Choroid plexus epithelial cell (primary cell): ENCODE results near the gene CDH22.

ENCODE experiments used
- DNase-seq: peaks from one replicate; pipeline ENCODE4 v3.0.0-alpha.2; 2010; ENCODE audit warnings: low read depth
- H3K4me3 ChIP-seq: 2 replicates; pipeline ENCODE4 v1.5.1; 2011; ENCODE audit warnings: low read depth, mild to moderate bottlenecking, control low read depth, low read length, moderate library complexity
- TF ChIP-seq, protein P1 (sequence below): conservative IDR thresholded peaks from 2 replicates; pipeline ENCODE4 v1.5.1; 2011; ENCODE audit warnings: low read depth, mild to moderate bottlenecking, control low read depth, inconsistent platforms, low read length, moderate library complexity

The CDH22 gene

DNA sequence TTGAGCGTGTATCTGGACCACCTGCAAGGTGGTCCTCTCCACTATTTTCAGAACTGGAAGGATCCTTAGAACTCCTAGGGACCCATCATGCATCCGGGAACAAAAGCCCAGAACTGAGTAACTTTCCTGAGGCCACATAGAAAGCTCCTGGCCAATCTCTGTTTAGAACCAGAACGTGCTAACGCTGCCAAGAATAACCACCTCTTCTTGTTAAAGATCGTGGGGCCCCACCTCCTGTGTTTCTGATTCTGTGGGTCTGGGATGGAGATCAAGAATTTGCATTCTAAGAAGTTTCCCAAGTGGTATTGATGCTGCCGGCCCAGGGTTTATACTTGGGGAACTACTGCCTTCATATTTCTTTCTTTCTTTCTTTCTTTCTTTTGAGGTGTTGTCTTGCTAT, 176.9 kb downstream of the CDH22 start:
- H3K4me3 ChIP-seq = no peak overlapping the region
- TF ChIP-seq, protein P1, sequence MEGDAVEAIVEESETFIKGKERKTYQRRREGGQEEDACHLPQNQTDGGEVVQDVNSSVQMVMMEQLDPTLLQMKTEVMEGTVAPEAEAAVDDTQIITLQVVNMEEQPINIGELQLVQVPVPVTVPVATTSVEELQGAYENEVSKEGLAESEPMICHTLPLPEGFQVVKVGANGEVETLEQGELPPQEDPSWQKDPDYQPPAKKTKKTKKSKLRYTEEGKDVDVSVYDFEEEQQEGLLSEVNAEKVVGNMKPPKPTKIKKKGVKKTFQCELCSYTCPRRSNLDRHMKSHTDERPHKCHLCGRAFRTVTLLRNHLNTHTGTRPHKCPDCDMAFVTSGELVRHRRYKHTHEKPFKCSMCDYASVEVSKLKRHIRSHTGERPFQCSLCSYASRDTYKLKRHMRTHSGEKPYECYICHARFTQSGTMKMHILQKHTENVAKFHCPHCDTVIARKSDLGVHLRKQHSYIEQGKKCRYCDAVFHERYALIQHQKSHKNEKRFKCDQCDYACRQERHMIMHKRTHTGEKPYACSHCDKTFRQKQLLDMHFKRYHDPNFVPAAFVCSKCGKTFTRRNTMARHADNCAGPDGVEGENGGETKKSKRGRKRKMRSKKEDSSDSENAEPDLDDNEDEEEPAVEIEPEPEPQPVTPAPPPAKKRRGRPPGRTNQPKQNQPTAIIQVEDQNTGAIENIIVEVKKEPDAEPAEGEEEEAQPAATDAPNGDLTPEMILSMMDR = no peak
- peak; percentile 68 for DNase-seq

DNA sequence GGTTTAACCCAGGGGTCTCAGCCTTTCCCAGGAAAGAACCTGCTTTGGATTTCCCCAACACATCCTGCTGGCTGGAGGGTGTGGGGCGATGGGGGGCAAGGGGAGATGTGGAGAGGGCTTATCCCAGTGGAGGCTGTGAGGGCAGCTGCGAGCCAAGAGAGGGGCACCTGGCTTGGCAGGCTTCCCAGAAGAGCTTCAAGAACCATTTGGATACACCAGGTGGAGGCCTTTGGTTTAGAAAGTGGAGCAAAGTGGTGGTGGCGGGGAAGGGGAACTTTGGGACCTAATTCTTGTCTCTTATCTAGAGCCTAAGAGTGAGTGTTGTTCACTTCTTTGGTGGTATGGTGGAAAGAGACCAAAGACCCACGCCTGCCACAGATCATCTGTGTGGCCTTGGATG, 177.8 kb downstream of the CDH22 start:
- TF ChIP-seq, protein P1 = no peak
- no peak for DNase-seq
- H3K4me3 ChIP-seq = no peak overlapping the region

DNA sequence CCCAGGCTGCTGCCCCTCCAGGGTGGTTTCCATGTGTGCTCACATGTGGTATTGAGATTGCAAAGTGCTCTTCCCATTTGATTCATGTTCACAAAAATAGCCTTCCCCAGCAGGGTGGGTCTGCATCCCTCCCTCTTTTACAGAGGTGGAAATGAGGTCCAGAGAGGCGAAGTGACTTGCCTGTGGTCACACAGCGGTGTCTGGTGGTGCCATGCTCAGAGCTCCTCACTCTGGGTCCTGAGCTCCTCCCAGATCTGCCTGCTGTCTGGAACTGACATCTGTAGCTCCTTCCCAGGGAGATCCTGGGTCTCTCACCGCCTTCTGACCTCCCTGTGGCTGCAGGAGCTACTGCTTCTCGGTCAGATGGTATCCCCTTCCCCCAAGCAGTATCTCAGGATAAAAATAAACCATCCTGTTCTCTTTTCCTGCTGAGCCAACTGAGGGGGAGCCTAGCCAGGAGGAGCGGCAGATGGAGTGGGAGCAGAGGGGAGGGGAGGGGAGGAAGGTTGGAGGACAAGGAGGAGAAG, 178.3 kb downstream of the CDH22 start:
- DNase-seq = no peak
- H3K4me3 ChIP-seq = no peak overlapping the region
- TF ChIP-seq, protein P1 = no peak

DNA sequence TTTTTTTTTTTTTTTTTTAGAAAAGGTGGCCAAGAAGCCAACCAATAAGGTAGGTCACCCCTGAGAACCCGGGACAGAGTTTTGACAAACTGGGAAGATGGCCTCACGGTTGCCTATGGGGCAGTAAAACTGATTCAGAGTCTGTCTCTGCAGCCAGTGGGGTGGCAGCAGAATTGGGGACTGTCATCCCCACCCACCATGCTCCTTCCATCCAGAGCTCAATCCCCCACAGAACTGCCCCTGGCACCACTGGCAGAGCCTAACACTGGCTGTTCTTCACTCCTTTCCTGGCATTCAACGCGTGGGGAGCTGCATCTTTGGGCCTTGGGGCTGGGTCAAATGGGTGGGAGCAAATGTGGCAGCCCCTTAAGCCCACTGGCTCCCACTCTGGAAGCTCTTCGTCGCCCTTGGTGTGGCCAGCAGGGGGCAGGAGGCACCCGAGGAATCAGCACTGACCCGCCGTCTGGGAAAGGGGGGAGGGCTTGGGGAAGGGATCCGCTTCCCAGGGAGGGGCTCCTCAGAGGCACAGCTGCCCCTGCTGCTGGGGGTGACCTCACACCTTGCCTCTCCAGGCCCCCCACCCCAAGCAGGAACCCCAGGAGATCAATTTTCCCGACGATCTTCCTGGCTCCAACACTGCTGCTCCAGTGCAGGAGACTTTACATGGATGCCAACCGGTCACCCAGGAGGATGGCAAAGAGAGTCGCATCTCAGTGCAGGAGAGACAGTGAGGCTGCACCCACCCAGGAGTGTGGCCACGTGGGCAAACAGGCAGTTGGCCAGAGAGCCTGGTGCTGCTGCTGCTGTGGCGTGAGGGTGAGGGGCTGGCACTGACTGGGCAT, 179.8 kb downstream of the CDH22 start:
- TF ChIP-seq, protein P1 = peak; percentile 79
- H3K4me3 ChIP-seq = no peak overlapping the region
- DNase-seq = peak; percentile 25

DNA sequence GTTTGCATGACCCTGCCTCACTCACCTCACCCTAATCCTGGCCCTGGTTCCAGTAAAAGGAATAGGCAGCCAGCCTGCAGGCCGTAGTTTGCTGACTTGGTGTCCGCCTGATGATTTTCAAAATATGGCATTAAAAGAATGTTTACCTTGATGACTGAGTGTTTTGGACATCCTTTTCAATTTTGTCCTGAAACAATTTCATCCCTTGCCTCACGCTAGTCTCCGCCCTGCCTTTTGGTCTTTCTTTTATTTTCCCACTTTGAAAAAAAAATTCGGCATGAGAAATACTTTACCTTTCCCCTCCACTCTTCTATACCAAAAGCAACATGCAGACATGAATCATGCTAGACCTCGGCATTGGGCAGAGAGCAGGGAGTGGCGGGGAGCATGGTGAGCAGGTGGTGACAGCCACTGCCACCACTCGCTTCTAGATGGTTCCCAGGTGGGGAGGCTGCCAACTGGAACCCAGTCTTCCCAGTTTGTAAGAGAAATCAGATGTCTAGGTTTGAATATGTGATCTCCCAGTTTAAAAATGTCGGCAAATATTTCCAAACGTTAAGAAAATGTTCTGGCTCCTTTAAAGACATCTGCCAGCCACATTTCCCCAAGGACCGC, 180.8 kb downstream of the CDH22 start:
- TF ChIP-seq, protein P1 = no peak
- H3K4me3 ChIP-seq = no peak overlapping the region
- DNase-seq = no peak

DNA sequence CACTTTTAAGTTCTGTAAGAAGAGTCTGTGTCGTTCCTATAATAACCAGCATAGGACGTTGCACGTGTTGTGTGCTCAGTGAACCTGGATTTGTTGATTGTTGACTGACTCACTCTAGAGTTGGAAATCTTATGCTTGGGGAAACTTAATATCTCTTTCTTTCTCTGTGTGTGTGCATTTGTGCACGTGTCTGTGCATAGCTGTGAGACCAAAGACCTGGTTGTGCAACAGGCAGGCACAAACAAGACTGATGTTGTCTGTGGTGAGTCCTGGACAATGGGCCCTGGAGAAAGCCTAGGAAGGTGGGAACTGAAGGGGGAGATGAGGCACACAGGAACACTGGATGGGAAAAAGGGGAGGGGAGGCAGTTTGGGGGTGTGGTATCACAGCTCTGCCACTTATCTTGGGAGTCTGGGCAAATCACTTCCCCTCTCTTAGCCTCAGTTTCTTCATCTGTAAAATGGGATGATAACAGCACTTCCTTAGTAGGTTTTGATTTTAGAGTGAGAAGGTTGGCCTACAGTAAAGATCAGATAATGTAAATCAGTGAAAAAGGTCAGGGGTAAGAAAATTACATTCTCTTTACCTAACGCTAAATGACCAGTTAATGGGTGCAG, 181.8 kb downstream of the CDH22 start:
- TF ChIP-seq, protein P1 = no peak
- no peak overlapping the region for H3K4me3 ChIP-seq
- no peak for DNase-seq
